K562 (cell line): ENCODE results near the gene GXYLT2. TPM values are rescaled to one million over a fixed set of nuclear protein-coding genes. Genes with fewer than 3 reads are reported as not detected.

Experiments
- ATAC-seq: fragments of 200-7000 bp; cut with Tn5 transposase; 3 replicates; pipeline ENCODE4 v1.9.1; 2020; ENCODE audit warnings: moderate library complexity
- BruUV-seq: library from RNA; stranded (reverse); fragments of 400-500 nt; replicated peaks from 2 replicates; lab custom pipeline; 2021; lab: Mats Ljungman, UMichigan
- CTCF ChIA-PET: fragments of 300-600 bp; formaldehyde crosslinking; extraction: SDS; loops from one replicate; lab custom pipeline; 2021; ENCODE audit warnings: low intra/inter-chr PET ratio; lab: Yijun Ruan, JAX
- POLR2A ChIA-PET: fragments of 300-600, 350-650 bp; sonication (Branson Sonifier 250); formaldehyde crosslinking; extraction: SDS; loops from one replicate; lab custom pipeline; 2021; ENCODE audit warnings: antibody characterized with exemption, inconsistent platforms; lab: Yijun Ruan, JAX
- DNase-seq, 4 experiments: peaks; one replicate each; pipeline versions ENCODE4 v3.0.0 to v3.0.0-alpha.2; 2011 to 2018; ENCODE audit warnings: low spot score in 3 of 4, mixed read lengths in 3 of 4; ENCODE audit errors: extremely low read depth in 1 of 4
- FAIRE-seq: peaks from 2 replicates; lab custom pipeline; 2011; peaks lifted over from hg19 to GRCh38; lab: Jason Lieb, UNC
- H2AFZ ChIP-seq: 2 replicates; pipeline ENCODE4 v1.6.0; 2011; ENCODE audit warnings: low read depth, low read length, control low read depth, inconsistent platforms
- H3K27ac ChIP-seq: fragments of 200-600 bp; 3 replicates; pipeline ENCODE4 v1.8.0; 2011; ENCODE audit warnings: low read depth, mild to moderate bottlenecking, control low read depth, inconsistent platforms, low read length, moderate library complexity, mixed read lengths; ENCODE audit errors: extremely low read depth
- H3K27me3 ChIP-seq, 2 experiments: fragments of 300-600 bp in 1 of 2; 2 replicates in 1 of 2; 3 replicates in 1 of 2; pipeline versions ENCODE4 v1.6.0 to v1.8.0; 2011; ENCODE audit warnings: inconsistent platforms in 2 of 2, low read length in 2 of 2, mild to moderate bottlenecking in 1 of 2, mixed read lengths in 1 of 2, moderate library complexity in 1 of 2; ENCODE audit not compliant: control insufficient read depth in 2 of 2, insufficient read depth in 2 of 2
- H3K36me3 ChIP-seq: fragments of 300-600 bp; 3 replicates; pipeline ENCODE4 v1.8.0; 2011; ENCODE audit warnings: mild to moderate bottlenecking, low read length, inconsistent platforms; ENCODE audit not compliant: control insufficient read depth, insufficient read depth
- H3K4me1 ChIP-seq, 2 experiments: fragments of 200-600 bp in 1 of 2; replicated peaks in 1 of 2; 2 replicates in 1 of 2; 3 replicates in 1 of 2; pipeline versions ENCODE4 v1.5.1 to v1.8.0; 2011; ENCODE audit warnings: inconsistent platforms in 2 of 2, low read length in 2 of 2, mild to moderate bottlenecking in 1 of 2, mixed read lengths in 1 of 2, moderate library complexity in 1 of 2; ENCODE audit not compliant: control insufficient read depth in 2 of 2, insufficient read depth in 2 of 2
- H3K4me2 ChIP-seq: 2 replicates; pipeline ENCODE4 v1.6.1; 2011; ENCODE audit warnings: low read length, control low read depth, inconsistent platforms, mixed read lengths; ENCODE audit not compliant: insufficient read depth
- H3K4me3 ChIP-seq: fragments of 200-600 bp; sonication (generic), shearing (Covaris generic); 2 replicates; pipeline ENCODE4 v1.5.1; 2016; ENCODE audit warnings: control low read depth, inconsistent platforms
- H3K79me2 ChIP-seq: fragments of 200-600 bp; 3 replicates; pipeline ENCODE4 v1.8.0; 2011; ENCODE audit warnings: low read length, inconsistent platforms; ENCODE audit not compliant: control insufficient read depth, insufficient read depth
- H3K9ac ChIP-seq, 2 experiments: 2 replicates each; pipeline versions ENCODE4 v1.6.0 to v1.6.1; 2011; ENCODE audit warnings: low read depth in 2 of 2, low read length in 2 of 2, control low read depth in 1 of 2, inconsistent platforms in 1 of 2, mild to moderate bottlenecking in 1 of 2, mixed read lengths in 1 of 2; ENCODE audit not compliant: insufficient read depth in 1 of 2
- H3K9me1 ChIP-seq: one replicate; pipeline ENCODE4 v1.6.0; 2011; ENCODE audit warnings: inconsistent platforms, mild to moderate bottlenecking, low read length, moderate library complexity; ENCODE audit not compliant: control insufficient read depth, insufficient read depth
- H3K9me3 ChIP-seq: replicated peaks from 2 replicates; pipeline ENCODE4 v1.5.1; 2011; ENCODE audit warnings: low read depth, low read length, inconsistent platforms; ENCODE audit not compliant: control insufficient read depth, insufficient read depth
- H4K20me1 ChIP-seq: replicated peaks from 2 replicates; pipeline ENCODE4 v1.6.1; 2011; ENCODE audit warnings: low read length, inconsistent platforms, mixed read lengths; ENCODE audit not compliant: control insufficient read depth, insufficient read depth
- ADNP ChIP-seq: fragments of 200-800 bp; sonication (Bioruptor generic); IDR thresholded peaks from 2 replicates; pipeline ENCODE4 v1.6.1; 2016; ENCODE audit warnings: missing genetic modification characterization, missing compliant biosample characterization
- DMBX1 ChIP-seq: fragments of 250-450 bp; sonication (Bioruptor Pico); IDR thresholded peaks from 2 replicates; pipeline ENCODE4 v1.8.0; 2022; ENCODE audit warnings: inconsistent platforms, mild to moderate bottlenecking, moderate library complexity, borderline replicate concordance
- DPF2 ChIP-seq: fragments of 450-650 bp; IDR thresholded peaks from 2 replicates; pipeline ENCODE4 v1.6.1; 2016
- ETS2 ChIP-seq: IDR thresholded peaks from 2 replicates; pipeline ENCODE4 v1.6.1; 2016; ENCODE audit warnings: borderline replicate concordance, missing genetic modification characterization, mild to moderate bottlenecking, moderate library complexity, missing compliant biosample characterization; ENCODE audit not compliant: poor library complexity, severe bottlenecking
- HIVEP1 ChIP-seq: fragments of 250-450 bp; sonication (Bioruptor Pico); IDR thresholded peaks from 2 replicates; pipeline ENCODE4 v1.4.0; 2020; ENCODE audit warnings: mild to moderate bottlenecking
- POLR3G ChIP-seq: IDR thresholded peaks from 2 replicates; pipeline ENCODE4 v1.6.1; 2011; ENCODE audit not compliant: insufficient read length, insufficient replicate concordance; ENCODE audit errors: extremely low read depth
- ZNF134 ChIP-seq: fragments of 250-450 bp; sonication (Bioruptor Pico); conservative IDR thresholded peaks from 2 replicates; pipeline ENCODE4 v1.4.0; 2020
- ZNF232 ChIP-seq: sonication (generic); formaldehyde crosslinking; IDR thresholded peaks from 2 replicates; pipeline ENCODE4 v1.8.0; 2022; ENCODE audit warnings: mild to moderate bottlenecking, missing genetic modification reagents
- ZNF77 ChIP-seq: fragments of 250-450 bp; sonication (Bioruptor Pico); IDR thresholded peaks from 2 replicates; pipeline ENCODE4 v1.5.0; 2020
- WGBS: fragments of 100-300 bp; shearing (Covaris generic); methylation state at CpG from one replicate; pipeline ENCODE4 v1.1.6; 2016; ENCODE audit warnings: low coverage, mixed read lengths; ENCODE audit not compliant: insufficient coverage; ENCODE audit errors: missing lambda C conversion rate; 5-methylcytosine and 5-hydroxymethylcytosine counted together
- in situ Hi-C: fragments of 300-500 bp; cut with MboI; formaldehyde crosslinking; loops from 4 replicates; pipeline ENCODE4 v1.15.0; 2018; ENCODE audit warnings: inconsistent platforms, mixed read lengths
- intact Hi-C: fragments of 100-400 bp; cut with micrococcal nuclease; formaldehyde crosslinking; loops from 2 replicates; pipeline ENCODE4 v1.14.2; 2022
- polyA plus RNA-seq, 8 experiments: library from polyadenylated mRNA; depleted of rRNA in 4 of 8; stranded (reverse) in 5 of 8; unstranded in 3 of 8; fragments of >200 nt; fragmentation: Nextera tagmentation in 2 of 8; fragmentation: Illumina TruSeq in 1 of 8; extraction: Ambion mirVana in 2 of 8; extraction: Trizol in 1 of 8; gene quantifications; 2 replicates each; pipeline versions ENCODE4 v1.2.1 to v1.2.3, GENCODE V29; 2011 to 2014; ENCODE audit warnings: inconsistent platforms in 1 of 8, missing spikeins in 1 of 8
- total RNA-seq, 7 experiments: library from RNA; depleted of rRNA in 6 of 7; stranded (reverse); fragments of >200 nt in 6 of 7; fragmentation: Illumina TruSeq in 2 of 7; extraction: Trizol in 2 of 7; gene quantifications; 2 replicates each; pipeline versions ENCODE4 v1.2.1 to v1.2.3, GENCODE V29; 2011 to 2021; ENCODE audit warnings: low replicate concordance in 1 of 7
- TF ChIP-seq, protein P1 (sequence below): fragments of 250-450 bp; sonication (Bioruptor Pico); IDR thresholded peaks from 2 replicates; pipeline ENCODE4 v1.4.0; 2020; ENCODE audit warnings: mild to moderate bottlenecking, moderate library complexity, borderline replicate concordance
- TF ChIP-seq, protein P2 (sequence below): sonication (generic); formaldehyde crosslinking; IDR thresholded peaks from 2 replicates; pipeline ENCODE4 v1.8.1; 2022; ENCODE audit warnings: missing genetic modification reagents
- TF ChIP-seq, protein P3 (sequence below): sonication (generic); formaldehyde crosslinking; IDR thresholded peaks from 2 replicates; pipeline ENCODE4 v1.8.0; 2022; ENCODE audit warnings: mild to moderate bottlenecking, missing genetic modification reagents
- TF ChIP-seq, protein P4 (sequence below), 3 experiments: IDR thresholded peaks in 2 of 3; conservative IDR thresholded peaks in 1 of 3; 2 replicates each; pipeline ENCODE4 v1.5.1; 2011 to 2012; ENCODE audit warnings: low read length in 3 of 3, mild to moderate bottlenecking in 3 of 3, control low read depth in 2 of 3, improper control_type of control experiment in 1 of 3, inconsistent platforms in 1 of 3, low read depth in 1 of 3, mixed read lengths in 1 of 3, moderate library complexity in 1 of 3; ENCODE audit not compliant: insufficient read depth in 2 of 3
- TF ChIP-seq, protein P5 (sequence below): fragments of 200-800 bp; sonication (Bioruptor generic); IDR thresholded peaks from 2 replicates; pipeline ENCODE4 v1.6.1; 2017; ENCODE audit warnings: missing genetic modification characterization, missing compliant biosample characterization

Gene GXYLT2
- total and polyA plus RNA-seq, 9 of the 15 experiments (the other 6 are each of a cell fraction or from before 2014, with no cell fraction given): 0.71 to 6.0 (median 3.3) TPM

DNA sequence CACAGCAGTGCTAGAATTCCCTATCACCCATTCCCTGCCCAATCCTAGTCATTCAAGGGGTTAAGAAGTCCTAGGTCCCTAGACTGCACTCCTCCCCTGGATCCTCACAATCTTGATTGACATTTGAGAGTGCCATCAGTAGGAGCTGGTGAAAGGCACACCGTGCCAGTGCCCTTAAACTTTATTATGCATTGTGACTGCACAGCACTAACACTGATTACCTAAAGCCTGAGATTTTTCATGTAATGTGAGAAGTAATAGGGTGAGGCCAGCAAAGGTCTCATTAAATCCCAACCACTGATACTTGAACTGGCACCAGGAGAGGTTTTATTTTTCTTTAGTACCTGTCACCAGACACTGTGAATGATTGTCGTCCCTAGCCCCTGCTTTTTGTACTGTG is 16.3 kb downstream of the GXYLT2 start (continued):
- TF ChIP-seq ZNF134 (no peak), POLR3G (no peak), DPF2 (no peak)

DNA sequence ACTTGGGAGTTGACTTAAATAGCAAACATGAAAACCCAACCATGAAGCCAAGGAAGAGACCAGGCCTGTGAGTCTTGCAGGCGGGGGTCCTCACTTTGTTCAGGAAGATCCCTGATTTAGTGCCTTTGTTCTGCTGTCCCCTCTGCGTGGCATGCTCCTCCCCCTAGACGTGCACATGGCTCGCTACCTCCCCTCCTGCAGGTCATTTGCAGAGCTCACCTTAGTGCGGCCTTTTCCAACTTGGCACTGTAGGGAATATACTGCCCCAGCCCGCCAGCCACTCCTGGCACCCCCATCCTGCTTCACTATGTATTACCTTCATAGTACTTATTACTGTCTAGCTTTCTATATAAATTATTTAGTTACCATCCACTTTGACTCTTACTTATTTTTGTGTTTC is 18.3 kb downstream of the GXYLT2 start:
- H3K36me3 ChIP-seq: no peaks in the 10 kb centered on the region
- intact Hi-C loops: no loop called here
- CTCF ChIA-PET: no interaction called here
- TF ChIP-seq, protein P1, sequence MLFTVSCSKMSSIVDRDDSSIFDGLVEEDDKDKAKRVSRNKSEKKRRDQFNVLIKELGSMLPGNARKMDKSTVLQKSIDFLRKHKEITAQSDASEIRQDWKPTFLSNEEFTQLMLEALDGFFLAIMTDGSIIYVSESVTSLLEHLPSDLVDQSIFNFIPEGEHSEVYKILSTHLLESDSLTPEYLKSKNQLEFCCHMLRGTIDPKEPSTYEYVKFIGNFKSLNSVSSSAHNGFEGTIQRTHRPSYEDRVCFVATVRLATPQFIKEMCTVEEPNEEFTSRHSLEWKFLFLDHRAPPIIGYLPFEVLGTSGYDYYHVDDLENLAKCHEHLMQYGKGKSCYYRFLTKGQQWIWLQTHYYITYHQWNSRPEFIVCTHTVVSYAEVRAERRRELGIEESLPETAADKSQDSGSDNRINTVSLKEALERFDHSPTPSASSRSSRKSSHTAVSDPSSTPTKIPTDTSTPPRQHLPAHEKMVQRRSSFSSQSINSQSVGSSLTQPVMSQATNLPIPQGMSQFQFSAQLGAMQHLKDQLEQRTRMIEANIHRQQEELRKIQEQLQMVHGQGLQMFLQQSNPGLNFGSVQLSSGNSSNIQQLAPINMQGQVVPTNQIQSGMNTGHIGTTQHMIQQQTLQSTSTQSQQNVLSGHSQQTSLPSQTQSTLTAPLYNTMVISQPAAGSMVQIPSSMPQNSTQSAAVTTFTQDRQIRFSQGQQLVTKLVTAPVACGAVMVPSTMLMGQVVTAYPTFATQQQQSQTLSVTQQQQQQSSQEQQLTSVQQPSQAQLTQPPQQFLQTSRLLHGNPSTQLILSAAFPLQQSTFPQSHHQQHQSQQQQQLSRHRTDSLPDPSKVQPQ (CRISPR knock-in tag): no peak
- TF ChIP-seq ZNF232 (CRISPR knock-in tag) (no peak), ADNP (tag) (no peak), HIVEP1 (no peak), ZNF77 (CRISPR knock-in tag) (no peak), DMBX1 (CRISPR knock-in tag) (no peak), ETS2 (tag) (no peak)
- TF ChIP-seq, protein P2, sequence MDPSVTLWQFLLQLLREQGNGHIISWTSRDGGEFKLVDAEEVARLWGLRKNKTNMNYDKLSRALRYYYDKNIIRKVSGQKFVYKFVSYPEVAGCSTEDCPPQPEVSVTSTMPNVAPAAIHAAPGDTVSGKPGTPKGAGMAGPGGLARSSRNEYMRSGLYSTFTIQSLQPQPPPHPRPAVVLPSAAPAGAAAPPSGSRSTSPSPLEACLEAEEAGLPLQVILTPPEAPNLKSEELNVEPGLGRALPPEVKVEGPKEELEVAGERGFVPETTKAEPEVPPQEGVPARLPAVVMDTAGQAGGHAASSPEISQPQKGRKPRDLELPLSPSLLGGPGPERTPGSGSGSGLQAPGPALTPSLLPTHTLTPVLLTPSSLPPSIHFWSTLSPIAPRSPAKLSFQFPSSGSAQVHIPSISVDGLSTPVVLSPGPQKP (CRISPR knock-in tag): no peak
- TF ChIP-seq, protein P3, sequence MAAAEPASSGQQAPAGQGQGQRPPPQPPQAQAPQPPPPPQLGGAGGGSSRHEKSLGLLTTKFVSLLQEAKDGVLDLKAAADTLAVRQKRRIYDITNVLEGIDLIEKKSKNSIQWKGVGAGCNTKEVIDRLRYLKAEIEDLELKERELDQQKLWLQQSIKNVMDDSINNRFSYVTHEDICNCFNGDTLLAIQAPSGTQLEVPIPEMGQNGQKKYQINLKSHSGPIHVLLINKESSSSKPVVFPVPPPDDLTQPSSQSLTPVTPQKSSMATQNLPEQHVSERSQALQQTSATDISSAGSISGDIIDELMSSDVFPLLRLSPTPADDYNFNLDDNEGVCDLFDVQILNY: no peak
- TF ChIP-seq, protein P4, sequence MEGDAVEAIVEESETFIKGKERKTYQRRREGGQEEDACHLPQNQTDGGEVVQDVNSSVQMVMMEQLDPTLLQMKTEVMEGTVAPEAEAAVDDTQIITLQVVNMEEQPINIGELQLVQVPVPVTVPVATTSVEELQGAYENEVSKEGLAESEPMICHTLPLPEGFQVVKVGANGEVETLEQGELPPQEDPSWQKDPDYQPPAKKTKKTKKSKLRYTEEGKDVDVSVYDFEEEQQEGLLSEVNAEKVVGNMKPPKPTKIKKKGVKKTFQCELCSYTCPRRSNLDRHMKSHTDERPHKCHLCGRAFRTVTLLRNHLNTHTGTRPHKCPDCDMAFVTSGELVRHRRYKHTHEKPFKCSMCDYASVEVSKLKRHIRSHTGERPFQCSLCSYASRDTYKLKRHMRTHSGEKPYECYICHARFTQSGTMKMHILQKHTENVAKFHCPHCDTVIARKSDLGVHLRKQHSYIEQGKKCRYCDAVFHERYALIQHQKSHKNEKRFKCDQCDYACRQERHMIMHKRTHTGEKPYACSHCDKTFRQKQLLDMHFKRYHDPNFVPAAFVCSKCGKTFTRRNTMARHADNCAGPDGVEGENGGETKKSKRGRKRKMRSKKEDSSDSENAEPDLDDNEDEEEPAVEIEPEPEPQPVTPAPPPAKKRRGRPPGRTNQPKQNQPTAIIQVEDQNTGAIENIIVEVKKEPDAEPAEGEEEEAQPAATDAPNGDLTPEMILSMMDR (IDR thresholded peaks at IDR 0.05 in 2 of 3, conservative IDR thresholded peaks at IDR 0.05 in 1 of 3; ENCODE audit: insufficient read depth in 2 of 3, low read depth in 1 of 3, low read length in 3 of 3): no peak
- TF ChIP-seq, protein P5, sequence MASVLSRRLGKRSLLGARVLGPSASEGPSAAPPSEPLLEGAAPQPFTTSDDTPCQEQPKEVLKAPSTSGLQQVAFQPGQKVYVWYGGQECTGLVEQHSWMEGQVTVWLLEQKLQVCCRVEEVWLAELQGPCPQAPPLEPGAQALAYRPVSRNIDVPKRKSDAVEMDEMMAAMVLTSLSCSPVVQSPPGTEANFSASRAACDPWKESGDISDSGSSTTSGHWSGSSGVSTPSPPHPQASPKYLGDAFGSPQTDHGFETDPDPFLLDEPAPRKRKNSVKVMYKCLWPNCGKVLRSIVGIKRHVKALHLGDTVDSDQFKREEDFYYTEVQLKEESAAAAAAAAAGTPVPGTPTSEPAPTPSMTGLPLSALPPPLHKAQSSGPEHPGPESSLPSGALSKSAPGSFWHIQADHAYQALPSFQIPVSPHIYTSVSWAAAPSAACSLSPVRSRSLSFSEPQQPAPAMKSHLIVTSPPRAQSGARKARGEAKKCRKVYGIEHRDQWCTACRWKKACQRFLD: no peak

More for the DNA sequence above, 18.3 kb downstream of the GXYLT2 start:
- BruUV-seq: no TSS peak
- Histone ChIP-seq H3K9me3 (no peaks in the 10 kb centered on the region), H3K27ac (no peak overlapping the region), H3K79me2 (no peaks in the 10 kb centered on the region), H4K20me1 (no peaks in the 10 kb centered on the region), H2AFZ (no peak overlapping the region), H3K9ac (no peak overlapping the region), H3K4me2 (no peak overlapping the region), H3K4me3 (no peak overlapping the region), H3K9me1 (no peaks in the 10 kb centered on the region), H3K27me3 (no peaks in the 10 kb centered on the region), H3K4me1 (no peaks in the 10 kb centered on the region; a peak in 2 of 5 replicates)
- POLR2A ChIA-PET: interaction anchor here (0.6 kb wide), 1 partner anchor 13 kb away, joined by 3 read pairs; no protein-coding TSS in a partner anchor
- DNase-seq (no peak), FAIRE-seq (no peak), ATAC-seq (no peak)
- WGBS: 60% methylated on average over 5 of the region's 6 CpGs
- in situ Hi-C loops: no loop called here
